ENCODE results near the gene SART3. TPM values are rescaled to one million over a fixed set of nuclear protein-coding genes. Genes with fewer than 3 reads are reported as not detected.

Gene SART3
- total and polyA plus RNA-seq, 10 of the 15 experiments (the other 5 are each of a cell fraction or from before 2014, with no cell fraction given), result 8.8 to 179 (median 54.9) TPM

- Histone ChIP-seq H4K20me1 (ENCODE audit: control insufficient read depth, insufficient read depth) (no peaks in the 10 kb centered on the region), H3K9me3 (replicated peaks; ENCODE audit: control insufficient read depth, insufficient read depth, low read length) (no peaks in the 10 kb centered on the region), H3K4me2 (ENCODE audit: control insufficient read depth, insufficient read depth) (no peak overlapping the region), H2AFZ (ENCODE audit: control insufficient read depth, low read depth, low read length) (no peak overlapping the region), H3K27me3 (replicated peaks in 1 of 2; ENCODE audit: control insufficient read depth in 2 of 2, insufficient read depth in 2 of 2, low read length in 1 of 2) (no peaks in the 10 kb centered on the region), H3K79me2 (ENCODE audit: control insufficient read depth, insufficient read depth, low read length) (no peaks in the 10 kb centered on the region), H3K36me3 (ENCODE audit: control insufficient read depth in 2 of 2, insufficient read depth in 2 of 2, low read length in 1 of 2) (no peaks in the 10 kb centered on the region), H3K4me1 (ENCODE audit: control insufficient read depth, insufficient read depth, low read length) (peaks cover 13% of the 10 kb centered on the region), H3K4me3 (no peak overlapping the region), H3K27ac (ENCODE audit: control insufficient read depth, insufficient read depth) (no peak overlapping the region), H3K9ac (ENCODE audit: control insufficient read depth, insufficient read depth, low read length) (no peak overlapping the region)
- ChIA-PET SMC1A (ENCODE audit: uncharacterized antibody, unreplicated experiment) (interaction anchor here (0.6 kb wide), 1 partner anchor 975 kb away, joined by 3 read pairs; no protein-coding TSS in a partner anchor), CTCF (no interaction called here), RAD21 (ENCODE audit: unreplicated experiment) (no interaction called here), POLR2A (no interaction called here)
- intact Hi-C loops (cut with micrococcal nuclease; ENCODE audit: unreplicated experiment) (no loop called here), in situ Hi-C loops (cut with MboI) (no loop called here)
- TF ChIP-seq PAX5 (IDR thresholded peaks at IDR 0.05; ENCODE audit: borderline replicate concordance, low read depth, low read length) (peak; percentile 35; the same call in 1 of the 2 replicates), HDGF (IDR thresholded peaks at IDR 0.05) (peak; percentile 32; the same call in 1 of the 2 replicates), MYB (IDR thresholded peaks at IDR 0.05; ENCODE audit: borderline replicate concordance, low read depth, low read length) (no peak), NBN (IDR thresholded peaks at IDR 0.05) (peak; percentile 77), RELA (IDR thresholded peaks at IDR 0.05; ENCODE audit: borderline replicate concordance, partially characterized antibody) (no peak), NFIC (IDR thresholded peaks at IDR 0.05; ENCODE audit: low read depth, low read length) (peak; percentile 35; the same call in 1 of the 2 replicates), RUNX3 (IDR thresholded peaks at IDR 0.05; ENCODE audit: low read length) (peak; percentile 69), IKZF2 (IDR thresholded peaks at IDR 0.05) (0 out of 4 replicates have a peak, but pooled peaks of 1 of the 2 experiments have one; percentile 18), TAF1 (IDR thresholded peaks at IDR 0.05; ENCODE audit: borderline replicate concordance, low read depth, low read length) (no peak), MTA2 (IDR thresholded peaks at IDR 0.05; ENCODE audit: low read depth) (peak; percentile 46; the same call in 1 of the 2 replicates)
- TF ChIP-seq, protein P1, sequence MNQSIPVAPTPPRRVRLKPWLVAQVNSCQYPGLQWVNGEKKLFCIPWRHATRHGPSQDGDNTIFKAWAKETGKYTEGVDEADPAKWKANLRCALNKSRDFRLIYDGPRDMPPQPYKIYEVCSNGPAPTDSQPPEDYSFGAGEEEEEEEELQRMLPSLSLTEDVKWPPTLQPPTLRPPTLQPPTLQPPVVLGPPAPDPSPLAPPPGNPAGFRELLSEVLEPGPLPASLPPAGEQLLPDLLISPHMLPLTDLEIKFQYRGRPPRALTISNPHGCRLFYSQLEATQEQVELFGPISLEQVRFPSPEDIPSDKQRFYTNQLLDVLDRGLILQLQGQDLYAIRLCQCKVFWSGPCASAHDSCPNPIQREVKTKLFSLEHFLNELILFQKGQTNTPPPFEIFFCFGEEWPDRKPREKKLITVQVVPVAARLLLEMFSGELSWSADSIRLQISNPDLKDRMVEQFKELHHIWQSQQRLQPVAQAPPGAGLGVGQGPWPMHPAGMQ (IDR thresholded peaks at IDR 0.05; ENCODE audit: borderline replicate concordance), result peak; percentile 74
- TF ChIP-seq, protein P2, sequence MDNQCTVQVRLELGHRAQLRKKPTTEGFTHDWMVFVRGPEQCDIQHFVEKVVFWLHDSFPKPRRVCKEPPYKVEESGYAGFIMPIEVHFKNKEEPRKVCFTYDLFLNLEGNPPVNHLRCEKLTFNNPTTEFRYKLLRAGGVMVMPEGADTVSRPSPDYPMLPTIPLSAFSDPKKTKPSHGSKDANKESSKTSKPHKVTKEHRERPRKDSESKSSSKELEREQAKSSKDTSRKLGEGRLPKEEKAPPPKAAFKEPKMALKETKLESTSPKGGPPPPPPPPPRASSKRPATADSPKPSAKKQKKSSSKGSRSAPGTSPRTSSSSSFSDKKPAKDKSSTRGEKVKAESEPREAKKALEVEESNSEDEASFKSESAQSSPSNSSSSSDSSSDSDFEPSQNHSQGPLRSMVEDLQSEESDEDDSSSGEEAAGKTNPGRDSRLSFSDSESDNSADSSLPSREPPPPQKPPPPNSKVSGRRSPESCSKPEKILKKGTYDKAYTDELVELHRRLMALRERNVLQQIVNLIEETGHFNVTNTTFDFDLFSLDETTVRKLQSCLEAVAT (IDR thresholded peaks at IDR 0.05), result peak; percentile 99
- DNase-seq (ENCODE audit: low read depth, low spot score), result no peak
- no TSS peak for BruUV-seq (replicated peaks)
- no peak for ATAC-seq
- WGBS (ENCODE audit: insufficient coverage, insufficient replicate concordance, low lambda C conversion rate, missing lambda C conversion rate), result 42% methylated on average over 4 of the region's 4 CpGs
- FAIRE-seq, result no peak
Measured at GRCh38 chr12:108605690-108606406, 44.9 kb upstream of the SART3 start.

All from GM12878 (cell line).